Nephron progenitor cell (in vitro differentiated cells): Measurements from ENCODE around the gene BCL7A.

Experiments used
- DNase-seq: peaks from one replicate; pipeline ENCODE4 v3.0.0; 2021
- H3K27ac Mint-ChIP-seq: 2 replicates; pipeline ENCODE4 v1.8.0; 2021; ENCODE audit warnings: mild to moderate bottlenecking, moderate library complexity, mixed read lengths
- H3K27me3 Mint-ChIP-seq: 2 replicates; pipeline ENCODE4 v1.8.0; 2021; ENCODE audit warnings: mild to moderate bottlenecking, low read depth, mixed read lengths; ENCODE audit not compliant: poor library complexity
- H3K36me3 Mint-ChIP-seq: 2 replicates; pipeline ENCODE4 v1.8.0; 2021; ENCODE audit warnings: low read depth, mixed read lengths
- H3K4me1 Mint-ChIP-seq: 2 replicates; pipeline ENCODE4 v1.8.0; 2021; ENCODE audit warnings: mixed read lengths
- H3K4me3 Mint-ChIP-seq: 2 replicates; pipeline ENCODE4 v1.8.0; 2021; ENCODE audit warnings: mild to moderate bottlenecking, moderate library complexity, mixed read lengths
- H3K9me3 Mint-ChIP-seq: 2 replicates; pipeline ENCODE4 v1.8.0; 2021; ENCODE audit warnings: mild to moderate bottlenecking, moderate library complexity, mixed read lengths
- CTCF ChIP-seq: fragments of 200-600 bp; sonication (generic); IDR thresholded peaks from 2 replicates; pipeline ENCODE4 v1.5.0; 2021; ENCODE audit warnings: antibody characterized with exemption

The BCL7A gene

DNA sequence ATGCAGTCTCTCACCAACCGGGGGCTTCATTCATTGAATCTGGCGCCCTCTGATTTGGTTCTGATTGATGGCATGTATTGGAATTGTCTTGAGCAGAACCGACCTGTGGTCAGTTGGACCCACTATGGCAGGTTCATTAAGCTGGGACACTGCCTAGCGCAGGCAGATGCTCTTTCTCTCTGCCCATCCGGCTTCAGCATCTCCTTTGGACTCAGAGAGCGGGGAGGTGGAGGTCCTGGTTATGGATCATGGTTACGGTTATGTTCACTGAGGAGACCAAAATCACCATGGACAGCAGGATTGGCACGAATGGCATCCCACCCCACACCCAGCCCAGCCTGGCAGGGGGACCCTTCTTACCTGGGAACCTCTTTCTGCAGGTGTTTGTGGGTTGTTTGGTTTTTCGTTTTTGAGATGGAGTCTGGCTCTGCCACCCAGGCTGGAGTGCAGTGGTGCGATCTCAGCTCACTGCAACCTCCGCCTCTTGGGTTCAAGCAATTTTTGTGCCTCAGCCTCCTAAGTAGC is 16.4 kb upstream of the BCL7A start:
- no peak for DNase-seq
- no peak overlapping the region for H3K4me3 Mint-ChIP-seq
- no peak for TF ChIP-seq CTCF
- no peak overlapping the region for H3K27ac Mint-ChIP-seq
- peaks cover 36% of the 10 kb centered on the region for H3K4me1 Mint-ChIP-seq
- H3K9me3 Mint-ChIP-seq, result peaks cover 4% of the 10 kb centered on the region
- no peaks in the 10 kb centered on the region for H3K36me3 Mint-ChIP-seq
- peaks cover 8% of the 10 kb centered on the region for H3K27me3 Mint-ChIP-seq

DNA sequence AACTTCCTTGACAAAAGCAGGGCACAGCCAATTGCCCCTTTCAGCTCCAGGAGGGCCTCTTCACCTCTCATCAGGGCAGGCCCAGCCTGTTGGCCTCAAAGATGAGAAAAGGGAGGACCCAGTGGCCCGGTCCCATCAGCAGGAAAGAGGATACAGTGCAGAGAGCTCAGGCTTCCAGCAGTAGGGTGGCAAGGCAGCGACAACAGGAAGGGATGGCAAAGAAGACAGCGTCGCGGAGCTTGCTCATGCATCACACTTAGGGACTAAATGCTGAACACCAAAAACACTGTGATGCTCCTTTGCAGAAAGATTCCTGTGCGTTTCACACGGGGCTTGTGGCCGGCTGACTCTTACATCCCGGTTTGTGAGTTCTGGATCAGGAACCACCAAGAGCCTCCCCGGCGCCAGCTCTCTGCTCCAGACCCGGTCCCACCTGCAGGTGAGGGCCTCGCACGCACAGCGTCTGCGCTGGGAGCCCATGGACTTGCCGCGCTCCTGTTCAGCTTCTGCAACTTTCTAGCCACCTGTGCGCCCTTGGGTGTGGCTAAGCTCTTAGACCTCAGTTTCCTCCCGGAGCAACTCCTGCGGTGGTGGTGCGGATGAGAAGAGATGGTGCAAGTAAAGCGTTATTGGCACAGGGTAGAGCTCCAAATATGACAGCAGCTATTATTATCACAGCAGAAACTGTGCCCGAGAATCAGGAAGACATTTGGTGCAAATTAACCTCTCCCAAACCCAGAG is 15.3 kb upstream of the BCL7A start:
- Mint-ChIP-seq H3K9me3 (peaks cover 4% of the 10 kb centered on the region), H3K36me3 (no peaks in the 10 kb centered on the region), H3K27ac (no peak overlapping the region), H3K4me3 (no peak overlapping the region), H3K4me1 (peaks cover 38% of the 10 kb centered on the region), H3K27me3 (peaks cover 11% of the 10 kb centered on the region)
- no peak for TF ChIP-seq CTCF
- no peak for DNase-seq

DNA sequence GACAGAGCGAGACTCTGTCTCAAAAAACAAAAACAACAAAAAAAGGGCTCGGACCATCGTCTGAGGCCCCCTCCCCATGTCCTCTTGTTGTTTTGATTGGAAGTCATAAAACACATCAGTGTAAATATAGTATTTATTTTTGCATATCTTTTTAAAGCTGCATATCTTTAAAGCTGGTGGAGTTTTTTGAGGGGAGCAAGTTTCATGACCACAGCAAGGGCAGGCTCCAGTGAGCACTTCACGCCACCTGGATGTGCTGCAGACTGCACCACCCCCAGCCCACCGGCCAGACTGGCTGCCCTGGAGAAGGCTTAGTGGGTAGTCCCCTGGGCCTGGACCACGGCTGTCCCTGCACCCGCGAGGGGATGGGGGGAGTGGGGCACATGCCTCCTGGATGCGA is 11.9 kb upstream of the BCL7A start:
- no peak for DNase-seq
- Mint-ChIP-seq H3K36me3 (no peaks in the 10 kb centered on the region), H3K4me3 (no peak overlapping the region), H3K9me3 (peaks cover 10% of the 10 kb centered on the region), H3K27ac (no peak overlapping the region), H3K27me3 (peaks cover 11% of the 10 kb centered on the region), H3K4me1 (peaks cover 19% of the 10 kb centered on the region)
- TF ChIP-seq CTCF, result no peak

GRCh38 chr12:122012184-122012583 is 9.5 kb upstream of the BCL7A start:
- peaks cover 14% of the 10 kb centered on the region for H3K4me1 Mint-ChIP-seq
- no peak for TF ChIP-seq CTCF
- no peak for DNase-seq
- peaks cover 12% of the 10 kb centered on the region for H3K9me3 Mint-ChIP-seq
- H3K27ac Mint-ChIP-seq, result no peak overlapping the region
- H3K4me3 Mint-ChIP-seq, result no peak overlapping the region
- H3K36me3 Mint-ChIP-seq, result peaks cover 2% of the 10 kb centered on the region
- H3K27me3 Mint-ChIP-seq, result peaks cover 11% of the 10 kb centered on the region

DNA sequence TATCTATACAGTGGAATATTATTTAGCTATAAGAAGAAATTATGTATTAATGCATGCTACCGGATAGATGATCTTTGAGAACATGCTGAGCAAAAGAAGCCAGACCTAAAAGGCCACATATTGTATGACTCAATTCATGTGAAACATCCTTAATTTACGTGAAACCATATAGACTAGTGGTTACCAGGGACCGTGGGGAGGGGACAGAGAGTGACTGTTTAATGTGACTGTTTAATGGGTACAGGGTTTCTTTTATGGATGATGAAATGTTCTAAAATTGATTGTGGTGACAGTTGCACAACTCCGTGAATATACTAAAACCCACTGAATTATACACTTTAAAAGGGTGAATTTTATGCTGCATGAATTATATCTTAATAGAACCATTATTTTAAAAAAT is 8.5 kb upstream of the BCL7A start:
- Mint-ChIP-seq H3K9me3 (peaks cover 20% of the 10 kb centered on the region), H3K27me3 (peaks cover 11% of the 10 kb centered on the region), H3K4me1 (peaks cover 10% of the 10 kb centered on the region), H3K4me3 (no peak overlapping the region), H3K27ac (no peak overlapping the region), H3K36me3 (peaks cover 7% of the 10 kb centered on the region)
- TF ChIP-seq CTCF, result no peak
- DNase-seq, result no peak
